Measurements from ENCODE around the gene RXRA. TPM values are rescaled to one million over a fixed set of nuclear protein-coding genes. Genes with fewer than 3 reads are reported as not detected.

RXRA gene
- total RNA-seq, 1 donor: 26.4 TPM

DNA sequence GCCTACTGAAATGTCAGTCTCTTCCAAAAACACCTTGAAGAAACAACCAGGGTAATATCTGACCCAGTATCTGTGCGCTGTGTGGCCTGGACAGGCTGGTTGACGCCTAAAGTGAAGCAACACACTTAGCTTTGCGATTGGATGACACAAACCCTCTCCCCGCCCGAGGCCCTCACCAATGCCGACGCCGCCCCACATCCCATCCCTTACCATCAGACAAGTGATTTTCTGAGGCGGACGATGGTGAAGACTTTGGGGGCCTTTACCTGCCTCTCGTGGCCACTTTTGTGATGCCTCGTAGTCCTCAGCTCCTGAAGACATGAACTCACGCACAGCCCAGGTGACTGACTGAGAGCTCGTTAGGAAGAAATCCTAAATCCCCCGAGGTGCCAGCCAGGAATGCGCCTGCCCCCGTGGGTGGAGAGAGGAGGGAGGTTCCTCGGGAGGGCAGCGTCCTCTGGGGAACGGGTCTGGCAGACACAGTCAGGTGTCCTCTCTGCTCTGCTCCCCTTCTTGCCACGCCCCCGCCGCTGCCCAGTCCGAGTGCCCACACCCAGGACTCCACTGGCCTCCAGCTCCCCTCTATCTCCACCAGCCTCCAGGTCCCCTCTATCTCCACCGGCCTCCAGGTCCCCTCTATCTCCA is 31.0 kb upstream of the RXRA start:
- TF ChIP-seq, protein P1, sequence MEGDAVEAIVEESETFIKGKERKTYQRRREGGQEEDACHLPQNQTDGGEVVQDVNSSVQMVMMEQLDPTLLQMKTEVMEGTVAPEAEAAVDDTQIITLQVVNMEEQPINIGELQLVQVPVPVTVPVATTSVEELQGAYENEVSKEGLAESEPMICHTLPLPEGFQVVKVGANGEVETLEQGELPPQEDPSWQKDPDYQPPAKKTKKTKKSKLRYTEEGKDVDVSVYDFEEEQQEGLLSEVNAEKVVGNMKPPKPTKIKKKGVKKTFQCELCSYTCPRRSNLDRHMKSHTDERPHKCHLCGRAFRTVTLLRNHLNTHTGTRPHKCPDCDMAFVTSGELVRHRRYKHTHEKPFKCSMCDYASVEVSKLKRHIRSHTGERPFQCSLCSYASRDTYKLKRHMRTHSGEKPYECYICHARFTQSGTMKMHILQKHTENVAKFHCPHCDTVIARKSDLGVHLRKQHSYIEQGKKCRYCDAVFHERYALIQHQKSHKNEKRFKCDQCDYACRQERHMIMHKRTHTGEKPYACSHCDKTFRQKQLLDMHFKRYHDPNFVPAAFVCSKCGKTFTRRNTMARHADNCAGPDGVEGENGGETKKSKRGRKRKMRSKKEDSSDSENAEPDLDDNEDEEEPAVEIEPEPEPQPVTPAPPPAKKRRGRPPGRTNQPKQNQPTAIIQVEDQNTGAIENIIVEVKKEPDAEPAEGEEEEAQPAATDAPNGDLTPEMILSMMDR (IDR thresholded peaks at IDR 0.05; ENCODE audit: extremely low read depth, low read depth, low read length): no peak

DNA sequence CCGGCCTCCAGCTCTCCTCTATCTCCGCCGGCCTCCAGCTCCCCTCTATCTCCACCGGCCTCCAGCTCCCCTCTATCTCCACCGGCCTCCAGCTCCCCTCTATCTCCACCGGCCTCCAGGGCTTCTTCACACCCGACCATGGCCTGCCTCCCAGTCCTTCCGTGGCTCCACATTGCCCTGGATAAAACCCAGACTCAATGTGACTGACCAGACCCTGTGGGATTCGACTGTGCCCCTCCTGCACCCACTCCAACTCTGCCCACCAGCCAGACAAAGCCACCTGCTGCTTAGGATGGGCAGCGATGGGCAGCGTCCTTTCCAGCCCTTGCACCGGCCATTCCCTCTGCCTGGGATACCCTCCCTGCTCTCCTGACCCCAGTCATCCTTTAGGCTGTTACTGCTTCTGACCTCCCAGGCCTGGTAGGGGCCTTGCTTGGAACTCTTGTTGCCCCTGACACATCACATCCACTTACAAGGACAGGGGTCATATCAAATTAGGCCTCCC is 30.5 kb upstream of the RXRA start:
- Histone ChIP-seq H3K27me3 (ENCODE audit: insufficient read depth, low read length) (peaks cover 5% of the 10 kb centered on the region), H3K4me1 (ENCODE audit: insufficient read depth, low read length) (no peaks in the 10 kb centered on the region), H3K4me3 (ENCODE audit: insufficient read depth, low read length) (no peak overlapping the region), H4K20me1 (ENCODE audit: insufficient read depth, low read length) (no peaks in the 10 kb centered on the region), H3K79me2 (ENCODE audit: insufficient read depth, low read length) (no peaks in the 10 kb centered on the region), H3K27ac (ENCODE audit: low read depth, low read length) (no peak overlapping the region), H3K4me2 (ENCODE audit: insufficient read depth, low read length) (no peak overlapping the region), H3K9me3 (ENCODE audit: low read depth, low read length) (no peaks in the 10 kb centered on the region), H3K36me3 (ENCODE audit: insufficient read depth, low read length) (no peaks in the 10 kb centered on the region), H2AFZ (ENCODE audit: low read length) (no peak overlapping the region)
- peak; percentile 44 for DNase-seq (ENCODE audit: insufficient read length, low spot score, missing footprints)
- TF ChIP-seq, protein P1 (IDR thresholded peaks at IDR 0.05; ENCODE audit: extremely low read depth, low read depth, low read length): no peak

More for the DNA sequence above, 31.0 kb upstream of the RXRA start:
- H3K27me3 ChIP-seq (ENCODE audit: insufficient read depth, low read length): peaks cover 6% of the 10 kb centered on the region
- no peak overlapping the region for H3K4me3 ChIP-seq (ENCODE audit: insufficient read depth, low read length)
- no peak overlapping the region for H3K4me2 ChIP-seq (ENCODE audit: insufficient read depth, low read length)
- H3K36me3 ChIP-seq (ENCODE audit: insufficient read depth, low read length): no peaks in the 10 kb centered on the region
- no peak overlapping the region for H2AFZ ChIP-seq (ENCODE audit: low read length)
- no peak overlapping the region for H3K27ac ChIP-seq (ENCODE audit: low read depth, low read length)
- no peaks in the 10 kb centered on the region for H3K9me3 ChIP-seq (ENCODE audit: low read depth, low read length)
- H3K4me1 ChIP-seq (ENCODE audit: insufficient read depth, low read length): no peaks in the 10 kb centered on the region
- H3K79me2 ChIP-seq (ENCODE audit: insufficient read depth, low read length): no peaks in the 10 kb centered on the region
- no peaks in the 10 kb centered on the region for H4K20me1 ChIP-seq (ENCODE audit: insufficient read depth, low read length)
- peak; percentile 69 for DNase-seq (ENCODE audit: insufficient read length, low spot score, missing footprints)

DNA sequence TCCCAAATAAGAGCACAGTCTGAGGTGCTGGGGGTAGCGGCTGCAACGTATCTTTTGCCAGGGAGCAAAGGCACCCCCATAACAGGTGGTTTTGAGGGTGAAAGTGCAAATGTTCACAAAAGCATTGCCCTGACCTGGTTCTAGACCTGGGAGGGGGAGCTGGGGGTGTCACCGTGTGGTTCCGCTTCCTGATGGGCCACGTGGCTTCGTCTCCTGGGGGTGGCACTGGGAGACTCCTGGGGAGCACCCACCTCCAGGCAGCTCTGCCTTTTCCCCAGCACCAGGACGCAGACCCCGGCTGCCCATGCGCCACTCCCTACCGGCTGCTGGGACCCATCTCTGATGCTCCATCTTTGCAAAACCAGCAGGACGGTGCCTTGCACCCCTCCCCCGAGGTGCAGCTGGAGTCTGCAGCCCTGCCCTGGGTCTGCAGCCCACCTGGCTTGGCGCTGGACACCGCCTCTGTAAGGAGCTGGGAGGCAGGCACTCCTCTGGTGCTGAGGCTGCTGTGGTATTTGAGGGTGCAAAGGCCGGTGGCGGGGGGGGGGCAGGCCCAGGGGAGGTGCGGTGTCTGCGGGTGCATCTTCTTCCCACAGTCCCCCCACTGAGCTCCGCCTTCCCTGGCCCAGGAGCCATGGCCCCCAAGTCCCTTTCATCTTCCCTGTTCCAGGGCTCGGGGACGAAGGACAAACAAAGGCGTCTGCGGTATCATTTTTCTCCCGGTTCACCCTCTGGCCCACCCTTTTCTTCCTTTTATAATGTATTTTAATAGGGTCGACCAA is 29.8 kb upstream of the RXRA start:
- TF ChIP-seq, protein P1 (IDR thresholded peaks at IDR 0.05; ENCODE audit: extremely low read depth, low read depth, low read length): no peak
- Histone ChIP-seq H3K4me1 (ENCODE audit: insufficient read depth, low read length) (no peaks in the 10 kb centered on the region), H3K4me2 (ENCODE audit: insufficient read depth, low read length) (no peak overlapping the region), H3K4me3 (ENCODE audit: insufficient read depth, low read length) (no peak overlapping the region), H3K79me2 (ENCODE audit: insufficient read depth, low read length) (no peaks in the 10 kb centered on the region), H4K20me1 (ENCODE audit: insufficient read depth, low read length) (no peaks in the 10 kb centered on the region), H3K27ac (ENCODE audit: low read depth, low read length) (no peak overlapping the region), H3K36me3 (ENCODE audit: insufficient read depth, low read length) (no peaks in the 10 kb centered on the region), H3K9me3 (ENCODE audit: low read depth, low read length) (no peaks in the 10 kb centered on the region), H2AFZ (ENCODE audit: low read length) (no peak overlapping the region), H3K27me3 (ENCODE audit: insufficient read depth, low read length) (peaks cover 5% of the 10 kb centered on the region)
- DNase-seq (ENCODE audit: insufficient read length, low spot score, missing footprints): peak; percentile 68

DNA sequence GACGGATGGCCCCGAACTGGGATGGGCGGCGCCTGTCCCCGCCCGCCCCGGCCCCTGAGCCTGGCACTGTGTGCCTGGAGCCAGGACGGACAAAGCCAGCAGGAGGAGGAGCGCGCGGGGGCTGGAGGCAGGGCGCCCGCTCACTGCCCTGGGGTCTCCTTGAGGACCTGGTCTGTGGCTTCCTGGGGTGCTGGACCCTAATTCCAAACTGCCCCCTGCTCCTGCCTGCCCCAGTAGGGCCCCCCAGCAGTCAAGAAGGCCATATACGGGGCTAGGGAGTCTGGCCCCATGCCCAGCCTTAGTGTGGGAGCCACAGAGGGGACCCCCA is 29.2 kb upstream of the RXRA start:
- Histone ChIP-seq H3K27me3 (ENCODE audit: insufficient read depth, low read length) (peaks cover 5% of the 10 kb centered on the region), H4K20me1 (ENCODE audit: insufficient read depth, low read length) (no peaks in the 10 kb centered on the region), H3K36me3 (ENCODE audit: insufficient read depth, low read length) (no peaks in the 10 kb centered on the region), H2AFZ (ENCODE audit: low read length) (no peak overlapping the region), H3K9me3 (ENCODE audit: low read depth, low read length) (no peaks in the 10 kb centered on the region), H3K27ac (ENCODE audit: low read depth, low read length) (no peak overlapping the region), H3K79me2 (ENCODE audit: insufficient read depth, low read length) (no peaks in the 10 kb centered on the region), H3K4me3 (ENCODE audit: insufficient read depth, low read length) (no peak overlapping the region), H3K4me2 (ENCODE audit: insufficient read depth, low read length) (no peak overlapping the region), H3K4me1 (ENCODE audit: insufficient read depth, low read length) (no peaks in the 10 kb centered on the region)
- TF ChIP-seq, protein P1 (IDR thresholded peaks at IDR 0.05; ENCODE audit: extremely low read depth, low read depth, low read length): no peak
- DNase-seq (ENCODE audit: insufficient read length, low spot score, missing footprints): no peak
